ENCODE results near the gene CFAP57.
A peak's percentile ranks its signal among the peaks of the same experiment; 100 is the strongest.
"Not testable (repeated sequence)": the region's sequence is repeated elsewhere in the genome, so short reads cannot be mapped to it uniquely, and the experiment has no call there.

CFAP57 gene

GRCh38 chr1:43171876-43172526 lies at the start of gene CFAP57, which contains the start of gene EBNA1BP2:
Gene CFAP57, plus strand, starts transcription at chr1:43172330. Its CDS starts 424 bp downstream, at chr1:43172754.
Gene EBNA1BP2, minus strand, starts transcription at chr1:43172290. Its CDS starts 172 bp downstream, at chr1:43172118.
- DNase-seq = peak in 1 of 2 experiments; percentile 60

GRCh38 chr1:43123031-43123430 lies 49.1 kb upstream of the CFAP57 start:
- no peak for DNase-seq

- no peak for DNase-seq
These were observed 43.3 kb upstream of the CFAP57 start for GRCh38 chr1:43128816-43129215.

GRCh38 chr1:43129426-43129825 lies 42.7 kb upstream of the CFAP57 start:
- DNase-seq = no peak

- no peak for DNase-seq
These were observed 38.1 kb upstream of the CFAP57 start for GRCh38 chr1:43134068-43134467.

GRCh38 chr1:43134640-43135039 lies 37.5 kb upstream of the CFAP57 start:
- DNase-seq = no peak

GRCh38 chr1:43135857-43136781 lies 36.0 kb upstream of the CFAP57 start:
- no peak for DNase-seq

GRCh38 chr1:43137445-43138052 lies 34.6 kb upstream of the CFAP57 start:
- DNase-seq = no peak

GRCh38 chr1:43139295-43139694 lies 32.8 kb upstream of the CFAP57 start:
- not testable (repeated sequence) for DNase-seq

- no peak for DNase-seq
These were observed 32.1 kb upstream of the CFAP57 start for GRCh38 chr1:43140010-43140409.

- no peak for DNase-seq
These were observed 31.5 kb upstream of the CFAP57 start for GRCh38 chr1:43140583-43140982.

GRCh38 chr1:43143441-43143888 lies 28.7 kb upstream of the CFAP57 start:
- DNase-seq = no peak

GRCh38 chr1:43144237-43144636 lies 27.9 kb upstream of the CFAP57 start:
- DNase-seq = no peak

GRCh38 chr1:43147625-43148327 lies 24.4 kb upstream of the CFAP57 start:
- DNase-seq = no peak

- no peak for DNase-seq
These were observed 22.2 kb upstream of the CFAP57 start for GRCh38 chr1:43149889-43150288.

- DNase-seq = no peak
These were observed 19.3 kb upstream of the CFAP57 start for GRCh38 chr1:43152866-43153265.

- no peak for DNase-seq
These were observed 18.7 kb upstream of the CFAP57 start for GRCh38 chr1:43153443-43153842.

- DNase-seq = no peak
These were observed 16.1 kb upstream of the CFAP57 start for GRCh38 chr1:43156026-43156425.

- DNase-seq = no peak
These were observed 7.0 kb upstream of the CFAP57 start for GRCh38 chr1:43165162-43165561.

- no peak for DNase-seq
These were observed 6.4 kb upstream of the CFAP57 start for GRCh38 chr1:43165765-43166164.

- no peak for DNase-seq
These were observed 736 bp upstream of the CFAP57 start for GRCh38 chr1:43171312-43171875.

GRCh38 chr1:43172527-43172972 lies 420 bp downstream of the CFAP57 start:
- peak; percentile 56 to 57 for DNase-seq

Measured in cerebellar nuclear complex (tissue), 1 donor.